Measurements from ENCODE around the gene SLC10A3. TPM values are rescaled to one million over a fixed set of nuclear protein-coding genes. Genes with fewer than 3 reads are reported as not detected.

SLC10A3 gene
- total RNA-seq, 1 donor from 2014 or later, result 10.4 TPM

DNA sequence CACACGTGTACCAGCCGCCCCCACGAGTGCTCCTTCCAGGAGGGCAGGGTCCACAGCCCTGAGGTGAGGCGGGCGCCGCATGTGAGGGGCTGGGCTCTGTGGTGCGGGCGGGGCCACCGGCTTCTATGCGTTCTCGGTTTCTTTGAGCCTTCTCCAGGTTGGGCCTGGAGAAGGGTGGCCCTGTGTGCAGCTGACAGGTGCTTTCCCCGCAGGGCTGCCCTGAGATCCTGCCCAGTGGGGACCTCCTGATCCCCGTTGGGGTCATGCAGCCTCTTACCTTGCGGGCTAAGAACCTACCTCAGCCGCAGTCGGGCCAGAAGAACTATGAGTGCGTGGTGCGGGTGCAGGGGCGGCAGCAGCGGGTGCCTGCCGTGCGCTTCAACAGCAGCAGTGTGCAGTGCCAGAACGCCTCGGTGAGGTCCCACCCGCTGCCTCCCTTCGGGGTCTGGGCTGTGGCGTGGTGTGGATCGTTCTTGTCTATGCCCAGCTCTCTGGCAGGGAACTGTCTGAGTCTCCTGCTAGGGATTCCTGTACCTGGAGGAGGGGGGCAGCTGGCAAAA, 25.5 kb downstream of the SLC10A3 start:
- Histone ChIP-seq H3K27ac (replicated peaks) (no peak overlapping the region), H3K27me3 (ENCODE audit: low read depth) (no peaks in the 10 kb centered on the region), H3K4me1 (peaks cover 1% of the 10 kb centered on the region), H3K4me3 (no peak overlapping the region), H3K36me3 (peaks cover 20% of the 10 kb centered on the region), H3K9me3 (replicated peaks) (no peaks in the 10 kb centered on the region)
- intact Hi-C loops (cut with micrococcal nuclease), result no loop called here
- DNase-seq, result no peak
- TF ChIP-seq, protein P1, sequence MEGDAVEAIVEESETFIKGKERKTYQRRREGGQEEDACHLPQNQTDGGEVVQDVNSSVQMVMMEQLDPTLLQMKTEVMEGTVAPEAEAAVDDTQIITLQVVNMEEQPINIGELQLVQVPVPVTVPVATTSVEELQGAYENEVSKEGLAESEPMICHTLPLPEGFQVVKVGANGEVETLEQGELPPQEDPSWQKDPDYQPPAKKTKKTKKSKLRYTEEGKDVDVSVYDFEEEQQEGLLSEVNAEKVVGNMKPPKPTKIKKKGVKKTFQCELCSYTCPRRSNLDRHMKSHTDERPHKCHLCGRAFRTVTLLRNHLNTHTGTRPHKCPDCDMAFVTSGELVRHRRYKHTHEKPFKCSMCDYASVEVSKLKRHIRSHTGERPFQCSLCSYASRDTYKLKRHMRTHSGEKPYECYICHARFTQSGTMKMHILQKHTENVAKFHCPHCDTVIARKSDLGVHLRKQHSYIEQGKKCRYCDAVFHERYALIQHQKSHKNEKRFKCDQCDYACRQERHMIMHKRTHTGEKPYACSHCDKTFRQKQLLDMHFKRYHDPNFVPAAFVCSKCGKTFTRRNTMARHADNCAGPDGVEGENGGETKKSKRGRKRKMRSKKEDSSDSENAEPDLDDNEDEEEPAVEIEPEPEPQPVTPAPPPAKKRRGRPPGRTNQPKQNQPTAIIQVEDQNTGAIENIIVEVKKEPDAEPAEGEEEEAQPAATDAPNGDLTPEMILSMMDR (IDR thresholded peaks at IDR 0.05; ENCODE audit: borderline replicate concordance), result no peak

- no peak for DNase-seq
- Histone ChIP-seq H3K27me3 (ENCODE audit: low read depth) (no peaks in the 10 kb centered on the region), H3K4me1 (peaks cover 9% of the 10 kb centered on the region), H3K4me3 (no peak overlapping the region), H3K36me3 (peaks cover 12% of the 10 kb centered on the region), H3K9me3 (replicated peaks) (no peaks in the 10 kb centered on the region), H3K27ac (replicated peaks) (no peak overlapping the region)
- TF ChIP-seq, protein P1 (IDR thresholded peaks at IDR 0.05; ENCODE audit: borderline replicate concordance), result no peak
- intact Hi-C loops (cut with micrococcal nuclease), result no loop called here
Measured at GRCh38 chrX:154463611-154464220, 26.7 kb downstream of the SLC10A3 start.

DNA sequence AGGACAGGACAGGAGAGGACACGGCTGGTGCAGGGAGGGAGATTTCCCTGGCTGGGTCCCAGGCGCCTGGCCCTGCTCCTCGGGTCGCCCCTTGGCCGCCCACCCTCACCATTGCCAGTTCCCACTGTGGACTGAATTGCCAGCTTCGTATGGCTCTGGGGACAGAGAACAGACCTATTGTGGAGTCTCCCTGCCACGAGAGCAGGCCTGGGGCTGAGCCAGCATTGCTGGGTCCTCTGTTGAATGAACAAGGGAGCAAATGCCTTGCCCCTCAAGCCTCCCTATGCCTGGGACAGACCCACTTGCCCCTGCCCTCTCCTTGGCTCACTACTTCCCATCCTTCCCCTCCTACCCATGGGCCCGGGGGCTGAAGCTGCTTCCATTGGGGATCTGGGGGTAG, 28.0 kb downstream of the SLC10A3 start:
- Histone ChIP-seq H3K27me3 (ENCODE audit: low read depth) (no peaks in the 10 kb centered on the region), H3K36me3 (peaks cover 7% of the 10 kb centered on the region), H3K27ac (replicated peaks) (no peak overlapping the region), H3K4me3 (no peak overlapping the region), H3K4me1 (peaks cover 9% of the 10 kb centered on the region), H3K9me3 (replicated peaks) (no peaks in the 10 kb centered on the region)
- TF ChIP-seq, protein P1 (IDR thresholded peaks at IDR 0.05; ENCODE audit: borderline replicate concordance), result no peak
- intact Hi-C loops (cut with micrococcal nuclease), result no loop called here
- DNase-seq, result no peak

DNA sequence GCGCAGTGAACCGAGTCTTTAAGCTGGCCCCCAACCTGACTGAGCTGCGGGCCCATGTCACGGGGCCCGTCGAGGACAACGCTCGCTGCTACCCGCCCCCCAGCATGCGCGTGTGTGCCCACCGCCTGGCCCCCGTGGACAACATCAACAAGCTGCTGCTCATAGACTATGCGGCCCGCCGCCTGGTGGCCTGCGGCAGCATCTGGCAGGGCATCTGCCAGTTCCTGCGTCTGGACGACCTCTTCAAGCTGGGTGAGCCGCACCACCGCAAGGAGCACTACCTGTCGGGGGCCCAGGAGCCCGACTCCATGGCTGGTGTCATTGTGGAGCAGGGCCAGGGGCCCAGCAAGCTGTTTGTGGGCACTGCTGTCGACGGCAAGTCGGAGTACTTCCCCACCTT, 30.1 kb downstream of the SLC10A3 start:
- TF ChIP-seq, protein P1 (IDR thresholded peaks at IDR 0.05; ENCODE audit: borderline replicate concordance), result no peak
- peaks cover 4% of the 10 kb centered on the region for H3K36me3 ChIP-seq
- no peak overlapping the region for H3K4me3 ChIP-seq
- no peaks in the 10 kb centered on the region for H3K27me3 ChIP-seq (ENCODE audit: low read depth)
- H3K4me1 ChIP-seq, result peaks cover 9% of the 10 kb centered on the region
- intact Hi-C loops (cut with micrococcal nuclease), result no loop called here
- no peaks in the 10 kb centered on the region for H3K9me3 ChIP-seq (replicated peaks)
- H3K27ac ChIP-seq (replicated peaks), result no peak overlapping the region
- DNase-seq, result no peak

DNA sequence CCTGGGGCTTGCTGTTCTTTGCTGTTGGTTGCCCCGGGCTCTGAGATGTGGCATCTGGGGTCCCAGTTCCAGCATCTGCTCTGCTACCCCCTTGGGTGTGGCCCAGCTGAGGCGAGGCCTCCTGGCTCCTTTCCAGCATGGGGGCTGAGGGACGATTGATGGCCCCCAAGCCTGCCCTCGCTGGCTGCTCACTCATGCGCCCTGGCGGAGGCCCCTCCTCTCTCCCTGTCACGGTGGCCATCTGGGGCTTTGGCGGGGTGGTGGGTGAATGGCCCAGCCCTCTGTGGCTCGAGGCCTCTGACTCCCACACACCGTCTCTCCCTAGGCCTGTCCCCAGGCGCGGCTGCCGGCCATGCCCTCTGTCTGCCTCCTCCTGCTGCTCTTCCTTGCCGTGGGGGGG, 30.6 kb downstream of the SLC10A3 start:
- intact Hi-C loops (cut with micrococcal nuclease), result no loop called here
- Histone ChIP-seq H3K36me3 (peaks cover 3% of the 10 kb centered on the region), H3K27me3 (ENCODE audit: low read depth) (no peaks in the 10 kb centered on the region), H3K9me3 (replicated peaks) (no peaks in the 10 kb centered on the region), H3K4me1 (peaks cover 9% of the 10 kb centered on the region), H3K27ac (replicated peaks) (no peak overlapping the region), H3K4me3 (peak overlapping the region; percentile 75)
- TF ChIP-seq, protein P1 (IDR thresholded peaks at IDR 0.05; ENCODE audit: borderline replicate concordance), result no peak
- DNase-seq, result no peak

All from left ventricle myocardium inferior (tissue), 1 donor.